Body of pancreas (tissue), 4 donors: Measurements from ENCODE around the gene SLCO2B1. TPM values are rescaled to one million over a fixed set of nuclear protein-coding genes. Genes with fewer than 3 reads are reported as not detected.

Source experiments
- ATAC-seq: fragments of 150-250 bp; one replicate; pipeline ENCODE4 v1.9.1; 2016
- DNase-seq, 4 donors: peaks; one replicate each; pipeline ENCODE4 v3.0.0-alpha.2; 2019
- H3K27ac ChIP-seq, 4 donors: fragments of 200-600 bp; sonication (generic); 1 replicate in 3 of 4; 2 replicates in 1 of 4; pipeline versions ENCODE4 v1.5.1 to v1.6.1; 2016 to 2019; ENCODE audit warnings: mild to moderate bottlenecking in 1 of 4, mixed read lengths in 1 of 4, moderate library complexity in 1 of 4
- H3K27me3 ChIP-seq, 2 donors: fragments of 200-600 bp; sonication (generic); one replicate each; pipeline ENCODE4 v1.6.0; 2016; ENCODE audit warnings: mild to moderate bottlenecking in 1 of 2
- H3K36me3 ChIP-seq, 2 donors: fragments of 200-600 bp; sonication (generic); replicated peaks in 1 of 2; 2 replicates each; pipeline ENCODE4 v1.5.1; 2016; ENCODE audit warnings: low read depth in 2 of 2; ENCODE audit not compliant: insufficient read depth in 1 of 2
- H3K4me1 ChIP-seq: fragments of 200-600 bp; sonication (generic); one replicate; pipeline ENCODE4 v1.6.0; 2016
- H3K4me3 ChIP-seq, 2 donors: fragments of 200-600 bp; sonication (generic); 1 replicate in 1 of 2; 2 replicates in 1 of 2; pipeline ENCODE4 v1.5.1; 2016 to 2019
- H3K9me3 ChIP-seq, 3 donors: fragments of 200-600 bp; sonication (generic); 1 replicate in 2 of 3; 2 replicates in 1 of 3; pipeline ENCODE4 v1.5.1; 2016
- CTCF ChIP-seq, 7 experiments: fragments of 450-650 bp in 4 of 7; fragments of 200-600 bp in 3 of 7; sonication (generic) in 3 of 7; IDR thresholded peaks; one replicate each; pipeline ENCODE4 v1.5.1; 2016 to 2019; ENCODE audit warnings: antibody characterized with exemption in 7 of 7
- POLR2A ChIP-seq, 3 donors: fragments of 450-650 bp; IDR thresholded peaks; one replicate each; pipeline ENCODE4 v1.6.1; 2016; ENCODE audit warnings: antibody characterized with exemption in 3 of 3, mild to moderate bottlenecking in 2 of 3
- WGBS, 2 donors: methylation state at CpG; one replicate each; pipeline ENCODE4 v1.1.5; 2017; 5-methylcytosine and 5-hydroxymethylcytosine counted together
- intact Hi-C: fragments of 100-400 bp; cut with DNase I; formaldehyde crosslinking; loops from one replicate; pipeline ENCODE4 v1.15.1; 2023
- total RNA-seq, 2 donors: library from RNA; depleted of rRNA; stranded (reverse); fragments of >200 nt; gene quantifications; one replicate each; pipeline ENCODE4 v1.1.0, GENCODE V29; 2016

The SLCO2B1 gene
- total RNA-seq, 2 donors from 2014 or later = 33.7 to 101 TPM

- intact Hi-C loops = no loop called here
- no peaks in the 10 kb centered on the region for H3K27me3 ChIP-seq
- H3K4me1 ChIP-seq = peaks cover 6% of the 10 kb centered on the region
- peak; percentile 19 for ATAC-seq
- no peak for DNase-seq
- no peaks in the 10 kb centered on the region for H3K9me3 ChIP-seq
- 92 to 100% methylated on average over 3 to 4 of the region's 4 CpGs for WGBS, 2 donors
- H3K4me3 ChIP-seq = no peak overlapping the region
- H3K27ac ChIP-seq = no peak overlapping the region
- TF ChIP-seq POLR2A (IDR thresholded peaks at IDR 0.05) (no peak), CTCF (IDR thresholded peaks at IDR 0.05) (no peak)
- peaks cover 0 to 3% of the 10 kb centered on the region in 2 donors for H3K36me3 ChIP-seq
Measured at GRCh38 chr11:75197512-75198277, 46.8 kb downstream of the SLCO2B1 start.

- H3K27ac ChIP-seq = no peak overlapping the region
- ATAC-seq = no peak
- intact Hi-C loops = no loop called here
Measured at GRCh38 chr11:75198278-75198973, 47.5 kb downstream of the SLCO2B1 start.

GRCh38 chr11:75199412-75199955 lies 48.6 kb downstream of the SLCO2B1 start:
- TF ChIP-seq CTCF (IDR thresholded peaks at IDR 0.05) (no peak), POLR2A (IDR thresholded peaks at IDR 0.05) (no peak)
- no peaks in the 10 kb centered on the region for H3K9me3 ChIP-seq
- no peak for DNase-seq
- peaks cover 6% of the 10 kb centered on the region for H3K4me1 ChIP-seq
- H3K27ac ChIP-seq = no peak overlapping the region
- H3K4me3 ChIP-seq = no peak overlapping the region
- ATAC-seq = no peak
- H3K27me3 ChIP-seq = no peaks in the 10 kb centered on the region
- intact Hi-C loops = no loop called here
- peaks cover 0 to 3% of the 10 kb centered on the region in 2 donors for H3K36me3 ChIP-seq
- WGBS, 2 donors = 90 to 92% methylated on average over 5 of the region's 5 CpGs

More at GRCh38 chr11:75198278-75198973, 47.5 kb downstream of the SLCO2B1 start:
- Histone ChIP-seq H3K9me3 (no peaks in the 10 kb centered on the region), H3K27me3 (no peaks in the 10 kb centered on the region), H3K36me3 (peaks cover 0 to 3% of the 10 kb centered on the region in 2 donors), H3K4me1 (peaks cover 6% of the 10 kb centered on the region), H3K4me3 (no peak overlapping the region)
- TF ChIP-seq CTCF (IDR thresholded peaks at IDR 0.05) = no peak
- no peak for TF ChIP-seq POLR2A (IDR thresholded peaks at IDR 0.05)
- DNase-seq = no peak
- WGBS, 2 donors = 91% methylated on average over 7 of the region's 7 CpGs

GRCh38 chr11:75200051-75200450 lies 49.1 kb downstream of the SLCO2B1 start:
- Histone ChIP-seq H3K4me3 (no peak overlapping the region), H3K27me3 (no peaks in the 10 kb centered on the region), H3K36me3 (peaks cover 0 to 3% of the 10 kb centered on the region in 2 donors), H3K27ac (no peak overlapping the region), H3K4me1 (peaks cover 7% of the 10 kb centered on the region), H3K9me3 (no peaks in the 10 kb centered on the region)
- DNase-seq (no peak), ATAC-seq (no peak)
- WGBS, 2 donors = 74 to 79% methylated on average over 7 to 10 of the region's 10 CpGs
- intact Hi-C loops = loop anchor here (5.0 kb wide), 1 partner anchor 38 kb away; no protein-coding TSS in a partner anchor
- TF ChIP-seq POLR2A (IDR thresholded peaks at IDR 0.05) (no peak), CTCF (IDR thresholded peaks at IDR 0.05) (no peak)
